Left ventricle myocardium inferior (tissue), 1 donor: ENCODE measurements around the gene DEPP1. TPM values are rescaled to one million over a fixed set of nuclear protein-coding genes. Genes with fewer than 3 reads are reported as not detected.

Source experiments
- DNase-seq: peaks from one replicate; pipeline ENCODE4 v3.0.0-alpha.2; 2020
- H3K27ac ChIP-seq: fragments of 200-600 bp; replicated peaks from 2 replicates; pipeline ENCODE4 v1.8.0; 2021
- H3K27me3 ChIP-seq: fragments of 200-600 bp; 2 replicates; pipeline ENCODE4 v1.8.0; 2021; ENCODE audit warnings: low read depth
- H3K36me3 ChIP-seq: fragments of 200-600 bp; 2 replicates; pipeline ENCODE4 v1.8.0; 2021
- H3K4me1 ChIP-seq: fragments of 200-600 bp; 2 replicates; pipeline ENCODE4 v1.8.0; 2021
- H3K4me3 ChIP-seq: fragments of 200-600 bp; 2 replicates; pipeline ENCODE4 v1.8.0; 2021; ENCODE audit warnings: mild to moderate bottlenecking, moderate library complexity
- H3K9me3 ChIP-seq: fragments of 200-600 bp; replicated peaks from 2 replicates; pipeline ENCODE4 v1.8.0; 2021
- intact Hi-C: fragments of 100-400 bp; cut with micrococcal nuclease; formaldehyde crosslinking; loops from one replicate; pipeline ENCODE4 v1.11.0; 2022
- total RNA-seq: library from RNA; stranded (reverse); fragmentation: NEBNext Ultra II Directional; extraction: Animal tissue kit (Norgen Biotek cat#: 25700); gene quantifications from one replicate; pipeline ENCODE4 v1.2.1, GENCODE V29; 2021
- TF ChIP-seq, protein P1 (sequence below): fragments of 200-600 bp; IDR thresholded peaks from 2 replicates; pipeline ENCODE4 v1.8.0; 2021; ENCODE audit warnings: antibody characterized with exemption, mild to moderate bottlenecking, borderline replicate concordance
- donor health status: DM: no; HTN: yes; CAD: no; lungs with severe emphysema.

Gene DEPP1
- total RNA-seq, 1 donor from 2014 or later, result 27.5 TPM

DNA sequence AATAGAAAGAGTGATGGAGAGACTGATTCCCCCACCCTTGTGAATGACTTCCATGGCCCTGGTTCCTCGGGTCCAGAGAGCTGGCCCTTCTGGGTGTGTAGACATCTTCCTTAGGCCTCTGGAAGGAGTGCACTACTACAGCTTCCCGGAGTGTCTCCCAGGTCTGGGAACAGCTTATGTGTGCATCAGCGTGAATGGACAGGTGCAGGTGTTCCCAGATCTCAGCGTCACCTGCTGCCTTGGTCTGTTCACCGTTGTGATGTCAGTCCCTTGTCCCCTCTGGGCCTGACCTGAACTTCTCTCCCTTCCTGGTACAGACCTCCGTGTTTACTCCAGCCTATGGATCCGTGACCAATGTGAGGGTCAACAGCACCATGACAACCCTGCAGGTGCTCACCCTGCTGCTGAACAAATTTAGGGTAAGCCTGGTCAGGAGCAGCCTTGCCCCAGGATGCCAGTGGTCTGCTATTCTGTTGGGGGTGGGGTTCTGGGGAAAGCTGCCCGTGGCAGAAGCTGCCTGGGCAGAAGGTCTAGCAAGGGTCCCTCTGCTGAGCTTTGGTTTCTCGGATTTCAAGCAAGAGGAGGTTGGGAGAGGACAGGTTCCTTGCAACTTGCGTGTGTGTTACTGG, 10.5 kb upstream of the DEPP1 start:
- H3K9me3 ChIP-seq, result no peaks in the 10 kb centered on the region
- no peak overlapping the region for H3K4me3 ChIP-seq
- H3K27ac ChIP-seq, result peak overlapping the region; percentile 97
- peaks cover 85% of the 10 kb centered on the region for H3K4me1 ChIP-seq
- TF ChIP-seq, protein P1, sequence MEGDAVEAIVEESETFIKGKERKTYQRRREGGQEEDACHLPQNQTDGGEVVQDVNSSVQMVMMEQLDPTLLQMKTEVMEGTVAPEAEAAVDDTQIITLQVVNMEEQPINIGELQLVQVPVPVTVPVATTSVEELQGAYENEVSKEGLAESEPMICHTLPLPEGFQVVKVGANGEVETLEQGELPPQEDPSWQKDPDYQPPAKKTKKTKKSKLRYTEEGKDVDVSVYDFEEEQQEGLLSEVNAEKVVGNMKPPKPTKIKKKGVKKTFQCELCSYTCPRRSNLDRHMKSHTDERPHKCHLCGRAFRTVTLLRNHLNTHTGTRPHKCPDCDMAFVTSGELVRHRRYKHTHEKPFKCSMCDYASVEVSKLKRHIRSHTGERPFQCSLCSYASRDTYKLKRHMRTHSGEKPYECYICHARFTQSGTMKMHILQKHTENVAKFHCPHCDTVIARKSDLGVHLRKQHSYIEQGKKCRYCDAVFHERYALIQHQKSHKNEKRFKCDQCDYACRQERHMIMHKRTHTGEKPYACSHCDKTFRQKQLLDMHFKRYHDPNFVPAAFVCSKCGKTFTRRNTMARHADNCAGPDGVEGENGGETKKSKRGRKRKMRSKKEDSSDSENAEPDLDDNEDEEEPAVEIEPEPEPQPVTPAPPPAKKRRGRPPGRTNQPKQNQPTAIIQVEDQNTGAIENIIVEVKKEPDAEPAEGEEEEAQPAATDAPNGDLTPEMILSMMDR, result no peak
- no peak for DNase-seq
- peaks cover 92% of the 10 kb centered on the region for H3K36me3 ChIP-seq
- H3K27me3 ChIP-seq, result no peaks in the 10 kb centered on the region
- intact Hi-C loops, result no loop called here

DNA sequence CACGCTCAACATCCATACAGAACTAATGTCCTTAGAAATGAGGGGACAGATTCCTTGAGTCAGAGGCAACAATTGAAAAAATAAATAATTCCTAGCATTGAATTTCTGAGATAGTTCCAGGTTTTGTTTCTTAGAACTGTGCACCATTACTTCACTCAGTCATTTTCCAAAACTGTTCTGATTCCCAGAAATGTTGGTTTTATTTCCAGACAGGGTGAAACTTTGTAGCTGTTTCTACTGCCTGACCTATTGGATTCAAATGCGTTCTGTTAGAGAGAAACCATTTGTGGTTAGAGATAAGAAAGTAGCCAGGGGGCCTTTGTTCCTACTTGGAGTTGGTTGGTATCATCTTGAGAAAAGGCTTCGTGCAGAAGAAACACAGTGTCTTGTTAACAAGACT, 8.1 kb upstream of the DEPP1 start:
- H3K27ac ChIP-seq, result peak overlapping the region; percentile 96
- H3K36me3 ChIP-seq, result peaks cover 82% of the 10 kb centered on the region
- no peaks in the 10 kb centered on the region for H3K9me3 ChIP-seq
- DNase-seq, result no peak
- TF ChIP-seq, protein P1, result no peak
- H3K4me3 ChIP-seq, result no peak overlapping the region
- intact Hi-C loops, result no loop called here
- peaks cover 85% of the 10 kb centered on the region for H3K4me1 ChIP-seq
- H3K27me3 ChIP-seq, result no peaks in the 10 kb centered on the region

DNA sequence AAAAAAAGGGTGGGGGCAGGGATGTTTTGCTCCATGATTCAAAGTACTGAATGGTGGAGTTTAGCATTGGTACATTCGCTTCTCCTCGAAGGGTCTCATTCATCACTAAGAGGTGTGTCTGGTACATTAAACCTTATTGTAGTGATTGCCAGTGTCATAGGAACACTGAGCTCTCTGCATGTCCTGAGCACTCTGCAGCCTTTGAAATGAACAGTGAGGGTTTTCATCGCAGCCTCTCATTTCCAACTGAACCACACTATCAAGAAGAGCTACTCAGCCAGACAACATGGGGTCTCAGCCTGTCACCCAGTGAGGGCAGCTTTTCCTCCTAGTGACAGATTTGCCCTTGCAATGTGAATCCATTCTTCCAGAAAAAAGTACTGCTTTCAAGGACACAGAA, 7.6 kb upstream of the DEPP1 start:
- H3K4me3 ChIP-seq, result no peak overlapping the region
- peaks cover 80% of the 10 kb centered on the region for H3K36me3 ChIP-seq
- intact Hi-C loops, result no loop called here
- H3K27ac ChIP-seq, result peak overlapping the region; percentile 96
- H3K27me3 ChIP-seq, result no peaks in the 10 kb centered on the region
- H3K9me3 ChIP-seq, result no peaks in the 10 kb centered on the region
- TF ChIP-seq, protein P1, result no peak
- peaks cover 85% of the 10 kb centered on the region for H3K4me1 ChIP-seq
- no peak for DNase-seq

DNA sequence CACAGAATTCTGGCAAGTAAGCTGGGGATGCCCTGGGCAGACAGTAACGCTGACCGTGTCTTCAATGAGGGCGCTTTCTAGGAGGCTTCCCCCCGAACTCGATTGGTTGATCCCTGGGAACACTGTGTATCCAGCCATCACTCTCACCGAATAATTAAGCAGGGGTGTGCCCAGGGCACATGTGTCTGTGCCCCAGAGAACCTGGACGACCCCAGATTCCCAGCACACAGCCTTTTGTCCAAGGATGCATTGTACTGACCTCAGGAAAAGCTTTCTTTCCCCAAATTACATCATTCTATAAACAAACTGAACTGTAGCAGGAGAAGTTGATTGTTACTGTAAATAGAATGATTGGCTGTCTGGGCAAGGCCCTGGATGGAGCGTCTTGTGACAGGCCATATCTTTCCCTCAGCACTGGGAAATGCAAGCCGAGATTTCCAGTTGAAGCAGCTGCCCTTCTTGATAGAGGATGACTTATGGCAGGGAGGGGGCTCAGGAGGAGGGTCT, 6.6 kb upstream of the DEPP1 start:
- Histone ChIP-seq H3K27ac (peak overlapping the region; percentile 96), H3K36me3 (peaks cover 72% of the 10 kb centered on the region), H3K4me1 (peaks cover 85% of the 10 kb centered on the region), H3K9me3 (no peaks in the 10 kb centered on the region), H3K27me3 (no peaks in the 10 kb centered on the region), H3K4me3 (no peak overlapping the region)
- TF ChIP-seq, protein P1, result no peak
- no peak for DNase-seq
- intact Hi-C loops, result no loop called here

DNA sequence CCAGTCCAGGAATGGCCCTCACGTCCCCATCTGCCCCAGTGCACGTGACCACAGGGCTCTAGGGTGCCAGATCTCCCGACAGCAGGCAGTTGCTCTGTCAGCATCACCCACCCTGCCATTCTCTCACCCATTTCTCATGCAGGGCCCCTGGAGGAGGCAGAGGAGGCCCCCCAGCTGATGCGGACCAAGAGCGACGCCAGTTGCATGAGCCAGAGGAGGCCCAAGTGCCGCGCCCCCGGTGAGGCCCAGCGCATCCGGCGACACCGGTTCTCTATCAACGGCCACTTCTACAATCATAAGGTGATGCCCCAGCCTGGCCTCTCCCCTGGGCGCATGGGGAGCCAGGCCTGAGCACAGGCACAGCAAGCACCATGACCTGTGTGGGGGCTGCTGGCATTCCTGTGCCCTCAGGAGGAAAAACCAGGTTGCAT, 6.1 kb upstream of the DEPP1 start:
- intact Hi-C loops, result no loop called here
- Histone ChIP-seq H3K36me3 (peaks cover 66% of the 10 kb centered on the region), H3K4me1 (peaks cover 85% of the 10 kb centered on the region), H3K4me3 (no peak overlapping the region), H3K27me3 (no peaks in the 10 kb centered on the region), H3K9me3 (no peaks in the 10 kb centered on the region), H3K27ac (peak overlapping the region; percentile 96)
- TF ChIP-seq, protein P1, result no peak
- DNase-seq, result no peak
